Parathyroid adenoma (tissue), 2 donors: ENCODE data around the gene OSBPL3.
A peak's percentile ranks its signal among the peaks of the same experiment; 100 is the strongest.

Experiments
- H2AFZ ChIP-seq: fragments of 300-600 bp; sonication (generic); one replicate; pipeline ENCODE4 v1.7.0; 2017; ENCODE audit warnings: antibody characterized with exemption, mild to moderate bottlenecking
- H3K27ac ChIP-seq: fragments of 300-600 bp; sonication (generic); one replicate; pipeline ENCODE4 v1.7.0; 2017
- H3K27me3 ChIP-seq: fragments of 300-600 bp; sonication (generic); one replicate; pipeline ENCODE4 v1.7.0; 2017; ENCODE audit warnings: low read length; ENCODE audit not compliant: control insufficient read depth, insufficient read depth
- H3K36me3 ChIP-seq: fragments of 300-600 bp; sonication (generic); one replicate; pipeline ENCODE4 v1.7.0; 2017; ENCODE audit warnings: low read length; ENCODE audit not compliant: control insufficient read depth, insufficient read depth
- H3K4me1 ChIP-seq: fragments of 300-600 bp; sonication (generic); one replicate; pipeline ENCODE4 v1.7.0; 2017; ENCODE audit warnings: control low read depth
- H3K4me2 ChIP-seq: fragments of 300-600 bp; sonication (generic); one replicate; pipeline ENCODE4 v1.7.0; 2017; ENCODE audit warnings: low read length
- H3K4me3 ChIP-seq: fragments of 300-600 bp; sonication (generic); one replicate; pipeline ENCODE4 v1.7.0; 2017; ENCODE audit warnings: low read depth, low read length
- H3K79me2 ChIP-seq: fragments of 300-600 bp; sonication (generic); one replicate; pipeline ENCODE4 v1.7.0; 2017; ENCODE audit warnings: control low read depth
- H3K9ac ChIP-seq: fragments of 300-600 bp; sonication (generic); one replicate; pipeline ENCODE4 v1.7.0; 2017; ENCODE audit warnings: mild to moderate bottlenecking
- H3K9me3 ChIP-seq: fragments of 300-600 bp; sonication (generic); one replicate; pipeline ENCODE4 v1.7.0; 2017; ENCODE audit warnings: low read length; ENCODE audit not compliant: control insufficient read depth
- CTCF ChIP-seq: fragments of 300-600 bp; sonication (generic); IDR thresholded peaks from one replicate; pipeline ENCODE4 v1.7.0; 2017; ENCODE audit warnings: antibody characterized with exemption, mild to moderate bottlenecking
- donor health status: primary hyperparathyroidism.

Gene OSBPL3

GRCh38 chr7:24965831-24966708, 13.9 kb downstream of the OSBPL3 start:
- Histone ChIP-seq H3K79me2 (peaks cover 25% of the 10 kb centered on the region), H2AFZ (peak overlapping the region; percentile 54), H3K36me3 (no peaks in the 10 kb centered on the region), H3K9me3 (no peaks in the 10 kb centered on the region), H3K9ac (no peak overlapping the region), H3K27me3 (no peaks in the 10 kb centered on the region), H3K4me2 (peak overlapping the region; percentile 8), H3K4me3 (no peak overlapping the region), H3K4me1 (peaks cover 40% of the 10 kb centered on the region), H3K27ac (peak overlapping the region; percentile 75)
- TF ChIP-seq CTCF, result no peak

GRCh38 chr7:24964191-24964590, 15.8 kb downstream of the OSBPL3 start:
- H3K4me3 ChIP-seq, result no peak overlapping the region
- H2AFZ ChIP-seq, result no peak overlapping the region
- no peak overlapping the region for H3K4me2 ChIP-seq
- no peaks in the 10 kb centered on the region for H3K27me3 ChIP-seq
- TF ChIP-seq CTCF, result no peak
- peaks cover 20% of the 10 kb centered on the region for H3K79me2 ChIP-seq
- H3K4me1 ChIP-seq, result peaks cover 39% of the 10 kb centered on the region
- no peaks in the 10 kb centered on the region for H3K9me3 ChIP-seq
- H3K36me3 ChIP-seq, result no peaks in the 10 kb centered on the region
- no peak overlapping the region for H3K27ac ChIP-seq
- no peak overlapping the region for H3K9ac ChIP-seq

DNA sequence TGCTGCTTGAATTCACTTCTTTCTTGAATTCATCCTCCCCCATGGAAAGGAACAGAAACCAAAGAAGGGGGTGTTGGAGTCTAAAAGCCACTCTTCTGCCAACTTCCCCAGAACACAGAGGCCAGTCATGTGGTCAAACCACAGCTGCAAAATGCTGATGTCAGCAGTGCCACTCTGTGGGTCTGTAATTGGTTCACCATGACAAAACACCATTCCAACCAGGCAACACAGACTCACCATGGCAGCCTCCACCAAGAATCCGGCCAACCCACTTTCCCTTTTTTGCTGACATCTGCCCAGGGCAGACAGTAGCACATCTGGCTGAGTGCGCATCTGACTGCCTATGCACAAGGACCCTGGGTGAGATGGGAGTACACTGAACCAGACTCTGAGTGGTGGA, 16.8 kb downstream of the OSBPL3 start:
- no peak for TF ChIP-seq CTCF
- Histone ChIP-seq H3K9me3 (no peaks in the 10 kb centered on the region), H3K4me1 (peaks cover 39% of the 10 kb centered on the region), H3K36me3 (no peaks in the 10 kb centered on the region), H3K9ac (no peak overlapping the region), H3K79me2 (peaks cover 26% of the 10 kb centered on the region), H3K27me3 (no peaks in the 10 kb centered on the region), H3K4me3 (no peak overlapping the region), H3K4me2 (no peak overlapping the region), H2AFZ (peak overlapping the region; percentile 54), H3K27ac (peak overlapping the region; percentile 82)

GRCh38 chr7:24962418-24962962, 17.5 kb downstream of the OSBPL3 start:
- no peak overlapping the region for H3K9ac ChIP-seq
- peak overlapping the region; percentile 5 for H2AFZ ChIP-seq
- no peak overlapping the region for H3K4me2 ChIP-seq
- H3K27ac ChIP-seq, result peak overlapping the region; percentile 82
- H3K4me1 ChIP-seq, result peaks cover 38% of the 10 kb centered on the region
- H3K36me3 ChIP-seq, result no peaks in the 10 kb centered on the region
- TF ChIP-seq CTCF, result no peak
- no peak overlapping the region for H3K4me3 ChIP-seq
- H3K9me3 ChIP-seq, result no peaks in the 10 kb centered on the region
- no peaks in the 10 kb centered on the region for H3K27me3 ChIP-seq
- H3K79me2 ChIP-seq, result peaks cover 28% of the 10 kb centered on the region
